HG03135 (cell line): ENCODE data around the gene SLC45A2.
"Not testable (repeated sequence)": the region's sequence is repeated elsewhere in the genome, so short reads cannot be mapped to it uniquely, and the experiment has no call there.

Source experiments
- ATAC-seq: cut with Tn5 transposase; IDR thresholded peaks from one replicate; pipeline ENCODE4 v1.9.1; 2021; ENCODE audit warnings: mild to moderate bottlenecking, moderate library complexity; ENCODE audit not compliant: unreplicated experiment

SLC45A2 gene, protein sequence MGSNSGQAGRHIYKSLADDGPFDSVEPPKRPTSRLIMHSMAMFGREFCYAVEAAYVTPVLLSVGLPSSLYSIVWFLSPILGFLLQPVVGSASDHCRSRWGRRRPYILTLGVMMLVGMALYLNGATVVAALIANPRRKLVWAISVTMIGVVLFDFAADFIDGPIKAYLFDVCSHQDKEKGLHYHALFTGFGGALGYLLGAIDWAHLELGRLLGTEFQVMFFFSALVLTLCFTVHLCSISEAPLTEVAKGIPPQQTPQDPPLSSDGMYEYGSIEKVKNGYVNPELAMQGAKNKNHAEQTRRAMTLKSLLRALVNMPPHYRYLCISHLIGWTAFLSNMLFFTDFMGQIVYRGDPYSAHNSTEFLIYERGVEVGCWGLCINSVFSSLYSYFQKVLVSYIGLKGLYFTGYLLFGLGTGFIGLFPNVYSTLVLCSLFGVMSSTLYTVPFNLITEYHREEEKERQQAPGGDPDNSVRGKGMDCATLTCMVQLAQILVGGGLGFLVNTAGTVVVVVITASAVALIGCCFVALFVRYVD

DNA sequence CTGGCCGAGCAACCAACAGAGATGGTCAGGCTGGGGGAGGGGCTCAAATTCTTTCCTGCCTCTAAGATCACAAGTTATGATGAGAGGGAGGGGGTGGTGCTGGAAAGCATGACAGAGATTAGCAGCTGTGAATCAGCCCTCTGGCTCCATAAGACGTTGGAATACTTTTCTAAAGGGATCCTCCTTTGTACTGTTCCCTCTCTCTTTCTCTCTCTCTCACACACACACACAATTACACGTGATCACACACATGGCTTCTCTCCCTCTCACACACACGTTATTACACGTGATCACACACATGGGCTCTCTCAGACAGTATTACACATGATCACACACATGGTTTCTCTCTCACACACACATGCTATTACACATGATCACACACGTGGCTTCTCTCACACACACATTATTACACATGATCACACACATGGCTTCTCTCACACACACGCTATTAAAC, at the start of gene SLC45A2:
Gene SLC45A2, minus strand, starts transcription at position 23 of the 454 bp plus-strand sequence. CDS start 110 bp downstream, outside the sequence.
- ATAC-seq: no peak

DNA sequence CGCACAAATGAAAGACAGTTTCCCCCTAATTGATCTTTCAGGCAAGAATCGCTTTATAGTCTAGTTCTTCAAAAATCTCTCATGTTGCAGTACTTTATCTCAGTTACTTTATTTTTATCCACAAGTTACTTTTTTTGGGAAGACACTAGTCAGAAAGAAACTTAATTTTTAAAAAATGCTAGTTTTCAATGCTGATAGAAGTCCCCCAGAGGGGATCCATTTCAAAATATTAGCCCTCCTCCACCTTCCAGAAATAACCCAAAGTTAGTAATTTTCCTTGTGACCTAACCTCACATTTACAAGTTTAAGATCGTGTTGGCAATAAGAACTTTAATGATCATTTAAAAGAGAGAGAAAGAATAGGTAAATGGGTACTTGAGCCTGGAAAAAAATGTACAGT, 47.5 kb upstream of the SLC45A2 start:
- no peak for ATAC-seq

DNA sequence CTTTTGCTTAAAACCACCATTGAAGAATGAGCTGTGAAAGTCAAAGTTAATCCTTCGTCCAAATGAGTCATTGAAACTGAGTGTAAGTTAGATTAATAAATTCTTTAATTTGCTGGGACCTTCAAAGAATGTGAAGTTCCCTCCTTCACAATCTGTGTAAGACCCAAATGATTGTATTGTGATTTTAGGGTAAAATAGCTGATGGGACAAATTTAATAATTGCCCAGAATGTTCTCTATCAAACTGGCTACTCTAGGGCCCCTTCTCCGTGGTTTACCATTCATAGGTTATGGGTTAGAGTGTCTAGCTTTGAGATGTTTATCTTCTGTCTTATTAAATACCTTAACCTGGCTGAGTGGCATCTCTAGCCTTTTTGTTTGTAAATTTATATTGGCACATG, 46.6 kb upstream of the SLC45A2 start:
- ATAC-seq: no peak

DNA sequence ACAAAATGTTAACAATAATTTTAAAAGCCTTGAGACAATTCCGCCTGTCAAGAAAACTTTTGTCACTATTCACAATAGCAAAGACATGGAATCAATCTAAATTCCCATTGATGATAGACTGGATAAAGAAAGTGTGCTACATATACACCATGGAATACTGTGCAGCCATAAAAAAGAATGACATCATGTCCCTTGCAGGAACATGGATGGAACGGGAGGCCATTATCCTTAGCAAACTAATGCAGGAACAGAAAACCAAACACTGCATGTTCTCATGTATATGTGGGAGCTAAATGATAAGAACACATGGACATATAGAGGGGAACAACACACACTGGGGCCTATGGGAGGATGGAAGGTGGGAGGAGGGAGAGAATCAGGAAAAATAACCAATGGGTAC, 46.1 kb upstream of the SLC45A2 start:
- ATAC-seq: not testable (repeated sequence)

DNA sequence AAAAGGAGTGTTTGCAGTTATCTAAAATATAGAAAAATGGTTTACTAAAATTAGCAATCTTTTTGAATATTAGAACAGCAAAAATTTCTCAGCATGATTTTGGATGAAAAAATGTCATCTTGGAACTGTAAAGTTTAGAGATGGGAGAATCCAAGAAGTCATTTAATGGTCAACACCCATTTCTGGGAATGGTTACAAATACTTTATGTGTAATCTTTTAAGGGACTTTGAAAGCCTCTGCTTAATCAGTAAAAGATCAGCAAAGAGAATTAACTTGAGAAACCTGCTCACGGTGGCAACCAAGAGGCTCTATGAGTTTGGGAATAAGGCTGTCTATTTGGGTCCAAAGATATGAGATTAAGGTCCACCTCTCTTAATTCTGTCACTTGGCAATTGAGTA, 45.6 kb upstream of the SLC45A2 start:
- no peak for ATAC-seq

DNA sequence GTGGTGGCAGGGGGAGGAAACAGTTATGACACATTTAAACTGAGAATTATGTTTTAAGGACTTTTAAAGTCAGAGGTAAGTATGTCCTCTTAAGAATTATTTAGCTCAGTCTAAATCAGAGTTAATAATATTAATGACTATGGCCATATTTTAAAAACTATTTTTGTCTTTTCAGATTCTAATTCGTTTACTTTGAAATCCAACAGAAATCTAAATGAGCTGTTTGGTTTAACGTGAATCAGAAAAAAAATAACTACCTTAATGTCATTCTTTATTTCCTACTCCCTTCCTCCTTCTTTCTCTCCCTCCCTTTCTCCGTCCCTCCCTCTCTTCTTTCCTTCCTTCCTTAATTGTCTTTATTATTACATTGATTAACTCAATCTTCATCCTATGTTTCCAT, 43.9 kb upstream of the SLC45A2 start:
- no peak for ATAC-seq

DNA sequence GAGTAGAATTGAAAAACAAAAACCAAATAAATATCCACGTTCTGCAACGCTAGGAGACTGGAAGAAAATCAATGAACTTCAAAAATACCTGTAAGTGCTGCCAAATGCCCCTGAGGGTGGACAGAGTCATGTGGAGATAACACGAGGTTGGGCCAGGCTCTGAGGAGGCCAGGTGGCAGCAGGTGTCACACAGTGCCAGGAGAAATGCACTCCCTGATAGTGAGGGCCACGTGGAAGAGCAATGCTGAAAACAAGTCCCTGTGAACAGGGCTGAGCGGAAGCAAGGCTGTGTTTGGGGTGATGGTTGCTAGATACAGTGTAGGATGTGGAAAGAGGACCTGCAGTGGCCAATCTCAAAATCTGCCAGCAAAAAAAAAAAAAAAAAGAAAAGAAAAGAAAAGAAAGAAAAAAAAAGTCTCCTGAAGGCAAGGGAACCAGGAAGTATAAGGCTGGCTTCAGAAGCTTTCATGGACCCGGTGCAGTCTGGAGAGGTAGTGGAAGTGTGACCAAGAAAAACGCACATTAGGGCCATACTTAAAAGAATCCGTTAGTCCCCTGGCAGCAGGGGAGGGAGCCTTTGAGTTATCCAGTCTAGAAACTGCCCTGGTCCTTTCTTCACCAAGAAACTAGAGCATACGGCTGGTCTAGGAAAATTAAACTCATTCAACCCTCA, 41.7 kb upstream of the SLC45A2 start:
- ATAC-seq: no peak

DNA sequence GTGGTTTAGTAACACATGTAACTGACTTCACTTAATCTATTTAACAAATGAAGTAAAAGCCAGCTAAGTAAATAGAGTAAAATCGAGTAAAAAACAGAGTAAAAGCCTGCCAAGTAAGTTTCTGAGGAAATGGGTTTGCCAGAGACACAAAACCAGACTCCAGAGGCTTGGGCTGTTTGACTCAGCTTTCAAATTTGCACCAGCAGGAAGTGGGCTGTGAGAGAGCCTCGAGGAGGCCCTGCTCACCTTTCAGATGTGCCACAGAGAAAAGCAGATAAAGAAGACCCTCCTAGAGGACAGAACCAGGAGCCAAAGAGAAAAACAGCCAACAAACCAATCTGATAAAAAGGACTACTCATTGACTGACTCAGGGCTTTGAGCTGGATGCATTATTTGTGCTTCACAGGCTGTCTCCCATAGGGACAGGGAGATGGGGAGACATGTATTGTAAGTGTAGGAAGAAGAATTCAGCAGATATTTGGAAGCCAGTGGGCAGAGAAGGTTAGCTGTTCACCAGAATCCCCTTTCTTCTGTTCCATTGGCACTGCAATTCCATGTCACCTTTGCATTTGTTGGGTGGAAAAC, 37.7 kb upstream of the SLC45A2 start:
- ATAC-seq: peak; percentile 84

DNA sequence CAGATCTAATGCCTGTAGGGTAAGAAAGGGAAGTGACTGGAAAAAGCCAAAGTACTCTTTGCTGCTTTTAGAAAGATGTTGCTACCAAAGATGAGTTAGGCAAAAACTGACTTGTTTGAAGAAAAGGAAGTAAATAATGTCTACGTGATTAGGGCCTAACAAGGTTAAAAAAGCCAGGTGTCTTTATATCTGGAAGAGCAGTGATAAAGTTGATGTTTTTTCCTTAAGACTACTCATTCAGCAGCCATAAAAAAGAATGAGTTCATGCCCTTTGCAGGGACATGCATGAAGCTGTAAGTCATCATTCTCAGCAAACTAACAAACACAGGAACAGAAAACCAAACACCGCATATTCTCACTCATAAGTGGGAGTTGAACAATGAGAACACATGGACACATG, 36.8 kb upstream of the SLC45A2 start:
- ATAC-seq: no peak

DNA sequence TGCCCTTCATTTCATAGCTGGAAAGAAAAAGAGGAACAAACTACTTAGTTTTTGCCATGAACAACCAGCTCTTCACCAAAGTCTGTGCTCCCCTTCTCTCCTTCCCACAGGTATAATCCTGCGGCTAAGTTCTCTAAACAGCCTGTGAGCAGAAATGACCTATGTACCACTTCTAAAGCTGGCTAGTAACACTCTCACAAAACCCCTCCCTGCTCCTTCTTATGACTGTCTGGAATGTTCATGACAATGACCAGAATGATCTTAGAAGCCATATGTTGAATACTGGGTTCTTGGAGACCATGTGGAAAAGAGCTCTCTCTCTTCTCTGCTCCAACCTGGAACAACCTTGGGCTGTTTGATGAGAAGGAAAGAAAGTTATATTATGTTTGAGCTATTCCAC, 36.2 kb upstream of the SLC45A2 start:
- no peak for ATAC-seq

DNA sequence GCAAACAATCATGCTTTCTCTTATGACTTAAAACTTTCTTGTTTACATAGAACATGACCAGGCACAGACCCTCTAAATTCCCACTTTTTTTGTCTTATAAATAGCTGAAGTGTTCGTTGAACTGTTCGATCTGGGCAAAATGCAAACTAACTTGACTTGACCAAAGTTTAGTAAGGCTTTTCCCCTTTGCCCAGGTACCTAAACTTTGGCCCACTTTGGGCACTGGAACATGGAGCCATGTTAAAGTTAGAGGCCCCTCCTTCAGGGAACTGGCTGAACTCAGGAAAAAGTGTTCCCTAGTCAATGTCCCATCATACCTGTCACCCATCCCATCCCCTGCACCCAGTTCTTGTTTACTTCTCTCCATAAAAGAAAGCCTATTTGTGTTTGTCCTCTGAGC, 32.8 kb upstream of the SLC45A2 start:
- ATAC-seq: no peak

DNA sequence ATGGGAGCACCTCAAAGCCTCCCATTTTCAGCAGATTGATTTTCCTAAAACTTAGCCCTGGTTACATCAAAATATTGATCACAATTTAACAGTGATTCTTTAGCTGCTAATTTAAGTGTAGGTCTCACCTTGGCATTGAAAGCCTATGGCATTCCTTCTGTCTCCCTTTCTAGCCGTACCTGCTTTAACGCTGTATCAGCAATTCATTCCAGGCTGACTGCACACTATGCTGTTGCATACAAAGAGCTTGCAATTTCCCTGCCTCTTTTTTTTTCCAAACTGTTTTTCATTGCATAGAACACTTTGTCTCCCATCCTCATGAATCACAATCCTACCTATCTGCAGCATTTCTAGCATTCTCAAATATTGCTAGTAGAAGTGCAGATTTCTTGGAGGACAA, 32.3 kb upstream of the SLC45A2 start:
- no peak for ATAC-seq

DNA sequence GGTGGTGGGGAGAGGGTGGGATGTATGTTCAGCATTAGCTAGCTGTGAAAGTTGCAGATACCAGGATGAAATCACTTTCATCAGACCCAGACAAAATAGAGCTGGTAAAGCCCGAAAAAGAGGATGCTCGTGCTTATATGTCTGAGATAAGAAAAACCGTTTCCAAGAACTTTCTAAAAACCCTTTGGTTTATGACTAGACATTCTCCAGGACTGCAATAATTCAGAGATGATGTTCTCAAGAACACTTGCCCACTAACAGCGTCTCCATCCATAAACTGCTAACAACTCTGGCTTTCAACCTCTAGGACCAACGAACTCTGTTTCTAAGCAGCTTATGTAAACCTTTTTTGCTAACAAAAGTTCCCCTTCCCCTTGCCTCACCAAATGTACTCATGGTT, 31.7 kb upstream of the SLC45A2 start:
- no peak for ATAC-seq

DNA sequence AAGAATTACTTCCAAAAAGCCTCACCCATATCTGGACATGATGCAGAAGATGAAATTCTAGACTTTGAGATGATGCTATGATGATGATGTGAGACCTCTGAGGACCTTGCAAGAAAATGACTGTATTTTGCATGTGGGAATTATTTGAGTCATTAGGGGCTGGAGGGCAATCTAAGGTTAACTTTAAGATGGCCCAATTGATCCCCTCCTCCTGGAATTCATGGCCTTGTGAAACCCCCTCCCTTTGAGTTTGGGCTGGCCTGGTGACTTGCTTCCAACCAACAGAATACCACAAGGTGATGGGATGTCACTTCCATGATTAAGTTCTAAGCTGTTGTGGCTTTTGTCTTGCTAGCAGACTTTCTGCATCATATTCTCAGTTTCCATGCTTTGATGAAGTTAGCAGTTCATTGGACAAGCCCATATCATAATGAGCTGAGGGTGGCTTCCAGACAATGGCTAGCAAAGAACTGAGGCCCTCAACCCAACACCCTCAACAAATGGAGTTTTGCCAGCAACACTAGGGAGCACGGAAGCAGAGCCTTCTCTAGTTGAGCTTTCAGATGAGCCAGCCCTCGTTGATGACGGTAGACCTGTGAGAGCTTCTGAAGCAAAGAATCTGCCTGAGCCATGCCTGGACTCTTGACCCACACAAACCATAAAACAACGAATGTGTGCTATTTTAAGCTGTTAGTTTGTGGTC, 30.8 kb upstream of the SLC45A2 start:
- no peak for ATAC-seq

DNA sequence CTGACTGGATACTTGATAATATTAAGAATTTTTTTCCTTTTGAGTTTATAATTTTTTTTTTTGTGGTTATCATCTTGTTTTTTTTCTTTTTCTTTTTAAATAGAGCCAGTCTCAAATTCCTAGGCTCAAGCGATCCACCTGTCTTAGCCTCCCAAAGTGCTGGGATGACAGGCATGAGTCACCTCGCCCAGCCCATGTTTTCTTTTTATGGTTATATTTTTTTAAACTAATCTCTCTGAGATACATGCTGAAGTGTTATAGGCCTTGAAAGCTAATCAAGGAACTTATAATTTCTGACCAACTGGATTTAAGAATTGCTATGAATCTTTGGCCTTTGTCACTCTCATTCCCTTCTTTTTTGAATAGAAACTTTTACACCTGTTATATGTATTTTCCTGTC, 30.1 kb upstream of the SLC45A2 start:
- ATAC-seq: no peak

DNA sequence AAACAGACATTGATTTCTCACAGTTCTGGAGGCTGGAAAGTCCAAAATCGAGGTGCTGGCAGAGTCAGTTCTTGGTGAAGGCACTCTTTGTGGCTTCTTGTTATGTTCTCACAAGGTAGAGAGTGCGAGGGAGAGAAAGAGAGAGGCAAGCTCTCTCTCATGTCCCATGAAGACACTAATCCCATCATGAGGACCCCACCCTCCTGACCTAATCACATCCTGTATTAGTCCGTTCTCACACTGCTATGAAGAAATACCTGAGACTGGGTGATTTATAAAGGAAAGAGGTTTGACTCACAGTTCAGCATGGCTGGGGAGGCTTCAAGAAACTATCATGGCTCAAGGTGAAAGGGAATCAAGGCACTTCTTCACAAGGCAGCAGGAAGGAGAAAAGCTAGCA, 29.1 kb upstream of the SLC45A2 start:
- ATAC-seq: no peak

DNA sequence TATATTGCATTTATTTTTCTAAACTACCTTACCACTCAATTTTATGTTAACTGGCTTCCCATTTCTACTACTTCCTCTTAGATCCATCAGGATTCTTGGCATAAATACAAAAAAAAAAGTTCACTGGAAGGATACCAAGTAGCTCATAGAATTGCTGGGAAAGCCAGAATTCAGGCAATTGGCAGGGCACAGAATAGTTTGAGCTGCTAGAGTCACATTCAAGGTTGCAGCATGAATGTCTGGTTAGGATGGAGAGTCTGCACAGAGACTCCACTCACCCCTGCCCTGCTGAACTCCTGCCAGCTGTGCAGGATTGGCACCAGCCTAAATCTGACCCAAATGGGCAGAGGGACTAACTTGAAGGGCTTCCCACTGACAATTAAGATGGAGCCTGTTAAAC, 28.3 kb upstream of the SLC45A2 start:
- ATAC-seq: no peak

DNA sequence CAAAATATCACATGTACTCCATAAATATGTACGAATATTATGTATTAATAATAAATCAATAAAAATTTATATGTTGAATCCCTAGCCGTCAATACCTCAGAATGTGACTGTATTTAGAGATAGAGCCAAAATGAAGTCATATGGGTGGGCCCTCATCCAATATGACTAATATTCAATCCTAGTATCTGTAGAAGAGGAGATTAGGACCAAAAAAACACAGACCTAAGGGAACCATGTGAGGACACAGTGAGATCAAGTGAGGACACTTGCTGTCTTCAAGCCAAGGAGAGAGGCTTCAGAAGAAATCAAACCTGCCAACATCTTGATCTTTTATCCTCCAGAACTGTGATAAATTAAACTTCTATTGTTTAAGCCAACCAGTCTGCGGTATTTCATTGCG, 27.0 kb upstream of the SLC45A2 start:
- ATAC-seq: no peak

DNA sequence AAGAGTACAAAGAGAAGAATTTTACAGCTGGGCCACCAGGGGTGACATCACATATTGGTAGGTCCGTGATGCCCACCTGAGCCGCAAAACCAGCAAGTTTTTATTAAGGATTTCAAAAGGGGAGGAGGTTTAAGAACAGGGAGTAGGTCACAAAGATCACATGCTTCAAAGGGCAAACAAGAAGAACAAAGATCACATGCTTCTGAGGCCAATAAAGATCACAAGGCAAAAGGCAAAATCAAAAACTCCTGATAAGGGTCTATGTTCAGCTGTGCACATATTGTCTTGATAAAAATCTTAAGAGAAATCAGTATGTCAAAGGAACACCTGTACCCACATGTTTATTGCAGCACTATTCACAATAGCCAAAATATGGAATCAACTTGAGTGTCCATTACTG, 25.7 kb upstream of the SLC45A2 start:
- ATAC-seq: not testable (repeated sequence)

DNA sequence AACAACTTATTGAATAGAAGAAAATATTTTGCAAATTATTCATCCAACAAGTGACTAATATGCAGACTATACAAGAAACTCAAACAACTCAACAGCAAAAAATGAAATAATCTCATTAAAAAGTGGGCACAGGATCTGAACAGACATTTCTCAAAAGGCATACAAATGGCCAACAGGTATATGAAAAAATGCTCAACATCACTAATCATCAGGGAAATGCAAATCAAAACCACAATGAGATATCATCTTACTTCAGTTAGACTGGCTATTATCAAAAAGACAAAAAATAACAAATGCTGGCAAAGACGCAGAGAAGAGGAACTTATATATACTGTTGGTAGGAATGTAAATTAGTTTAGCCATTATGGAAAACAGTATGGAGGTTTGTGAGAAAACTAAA, 25.1 kb upstream of the SLC45A2 start:
- ATAC-seq: no peak

DNA sequence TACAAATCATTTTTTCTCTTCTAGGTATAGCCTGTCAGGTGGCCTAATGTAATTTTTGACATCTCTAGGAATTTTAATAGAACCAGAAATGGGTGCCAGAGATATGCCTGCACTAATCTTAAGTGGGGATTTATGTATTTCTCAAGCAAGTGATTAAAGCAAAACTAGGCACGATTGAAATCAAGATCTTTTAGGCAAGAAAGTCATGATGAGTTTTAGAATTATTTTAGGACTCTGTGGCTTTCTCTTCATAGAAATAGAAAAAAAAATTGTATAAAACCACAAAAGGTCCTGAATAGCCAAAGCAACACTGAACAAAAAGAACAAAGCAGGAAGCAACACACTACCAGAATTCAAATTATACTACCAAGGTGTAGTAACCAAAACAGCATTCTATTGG, 24.3 kb upstream of the SLC45A2 start:
- ATAC-seq: no peak
